Epidermal melanocyte (primary cell): ENCODE data around the gene C1orf232.

Source experiments
- DNase-seq: peaks from one replicate; pipeline ENCODE4 v3.0.0; 2011; ENCODE audit warnings: low spot score; ENCODE audit not compliant: insufficient read length

Gene C1orf232

DNA sequence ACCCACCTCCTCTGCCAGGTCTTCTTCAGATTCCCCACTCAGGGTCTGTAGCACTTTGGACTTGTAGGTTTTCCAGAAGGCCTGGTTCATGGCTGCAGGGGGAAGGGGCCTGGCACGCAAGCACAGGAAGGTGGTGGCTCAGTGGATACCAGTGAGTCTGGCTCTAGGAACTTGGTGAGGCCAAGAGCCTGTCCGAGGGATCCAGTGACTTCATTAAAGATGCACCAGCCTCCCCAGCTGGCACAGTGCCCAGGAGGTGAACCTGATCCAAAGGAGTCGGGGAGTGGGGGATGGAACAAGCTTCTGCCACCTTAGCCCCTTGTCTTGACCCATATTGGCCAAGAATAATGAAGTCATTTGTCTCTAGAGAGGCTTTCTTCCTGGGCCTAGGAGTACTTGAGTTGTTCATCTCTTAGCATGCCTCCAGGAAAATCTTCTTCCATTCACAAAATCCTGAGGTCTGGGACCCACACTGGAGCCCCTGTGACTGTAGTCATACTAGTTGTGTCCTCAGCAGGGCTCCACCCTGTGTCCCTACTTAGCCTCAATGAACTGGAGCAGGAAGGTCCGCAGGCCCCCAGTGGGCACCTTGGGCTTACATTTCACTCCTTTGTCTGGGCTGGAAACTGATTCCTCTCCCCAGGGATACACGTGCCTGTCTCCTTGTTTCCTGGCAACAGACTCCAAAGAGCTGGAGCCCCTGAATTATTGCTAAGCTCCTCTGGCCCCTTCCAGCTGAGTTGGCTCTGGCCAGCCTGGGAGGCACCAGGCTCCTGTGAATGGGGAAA, at the start of gene C1orf232:
C1orf232 (minus strand) TSS at position 554 of the 788 bp plus-strand sequence; CDS start at position 90, 464 bp downstream.
- peak; percentile 14 for DNase-seq

DNA sequence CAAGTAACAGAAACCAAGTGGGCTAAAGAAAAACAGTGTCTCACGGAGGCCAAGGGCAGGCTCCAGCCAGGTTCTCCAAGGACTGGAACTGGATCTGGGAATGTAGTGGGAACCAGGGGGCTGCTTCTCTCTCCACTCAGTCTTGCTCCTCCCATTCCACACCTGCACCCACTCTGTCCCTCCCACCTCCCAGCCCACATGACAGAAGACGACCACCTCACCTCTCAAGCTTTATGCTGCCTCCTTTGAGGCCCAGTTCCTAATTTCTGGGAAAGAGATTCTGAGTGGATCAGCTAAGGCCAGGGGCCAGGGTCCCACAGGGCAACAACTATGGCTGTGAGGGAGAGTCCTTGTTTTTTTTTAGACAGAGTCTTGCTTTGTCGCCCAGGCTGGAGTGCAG, 46.5 kb upstream of the C1orf232 start:
- no peak for DNase-seq

DNA sequence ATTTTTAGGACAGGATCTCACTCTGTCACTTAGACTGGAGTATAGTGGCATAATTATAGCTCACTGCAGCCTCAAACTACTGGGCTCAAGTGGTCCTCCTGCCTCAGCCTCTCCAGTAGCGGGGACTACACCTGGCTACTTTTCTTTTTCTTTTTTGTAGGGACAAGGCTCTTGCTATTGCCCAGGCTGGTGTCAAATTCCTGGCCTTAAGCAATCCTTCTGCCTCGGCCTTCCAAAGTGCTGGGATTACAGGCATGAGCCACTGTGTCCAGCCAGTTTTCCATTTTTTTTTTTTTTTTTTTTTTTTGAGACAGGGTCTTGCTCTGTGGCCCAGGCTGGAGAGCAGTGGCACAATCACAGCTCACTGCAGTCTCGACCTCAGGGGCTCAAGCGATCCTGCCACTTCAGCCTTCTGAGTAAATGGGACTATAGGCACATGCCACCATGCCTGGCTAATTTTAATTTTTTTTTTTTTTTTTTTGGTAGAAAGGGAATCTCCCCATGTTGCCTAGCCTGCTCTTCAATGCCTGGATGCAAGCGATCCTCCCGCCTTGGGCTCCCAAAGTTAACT, 44.7 kb upstream of the C1orf232 start:
- DNase-seq = no peak

DNA sequence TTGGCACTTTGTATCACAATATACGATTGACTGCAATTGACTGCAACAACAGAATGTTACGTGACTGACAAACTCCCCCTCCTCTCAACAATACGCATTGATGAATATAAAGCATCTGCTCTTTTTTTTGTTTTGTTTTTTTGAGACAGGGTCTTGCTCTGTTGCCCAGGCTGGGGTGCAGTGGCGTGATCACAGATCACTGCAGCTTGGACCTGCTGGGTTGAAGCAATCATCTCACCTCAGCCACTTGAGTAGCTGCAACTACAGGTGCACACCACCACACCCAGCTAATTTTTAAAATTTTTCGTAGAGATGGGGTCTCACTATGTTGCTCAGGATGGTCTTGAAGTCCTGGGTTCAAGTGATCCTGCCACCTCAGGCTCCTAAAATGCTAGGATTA, 44.0 kb upstream of the C1orf232 start:
- DNase-seq = no peak

DNA sequence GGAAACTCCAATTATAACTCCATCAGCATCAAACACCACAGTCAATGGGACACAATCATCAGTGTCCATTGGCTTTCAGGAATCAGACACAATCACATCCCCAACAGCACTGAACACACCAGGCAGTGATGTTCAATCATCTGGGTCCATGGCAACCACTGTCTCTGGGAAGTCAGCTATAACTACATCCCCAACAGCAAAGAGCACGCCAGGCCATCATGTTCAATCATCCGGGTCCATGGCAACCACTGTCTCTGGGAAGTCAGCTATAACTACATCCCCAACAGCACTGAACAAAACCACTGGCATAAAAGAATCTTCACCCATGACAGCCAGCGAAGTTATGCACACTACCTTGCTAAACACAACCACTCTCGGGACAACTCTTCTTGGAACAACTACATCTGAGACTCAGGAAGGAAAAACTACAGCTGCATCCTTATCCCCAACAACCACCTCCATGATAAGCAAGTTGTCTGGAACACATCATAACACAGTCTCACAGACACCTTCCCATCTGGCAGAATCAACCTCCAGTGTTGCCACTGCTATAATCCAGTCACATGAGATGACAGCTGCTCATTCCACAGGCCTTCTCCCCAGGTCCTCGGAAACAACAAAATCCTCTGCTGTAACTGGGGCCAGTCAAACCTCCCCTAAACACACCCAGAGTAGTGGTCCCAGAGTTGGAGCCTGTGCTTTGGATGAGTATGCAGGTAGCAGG, 41.5 kb upstream of the C1orf232 start:
- DNase-seq = no peak

DNA sequence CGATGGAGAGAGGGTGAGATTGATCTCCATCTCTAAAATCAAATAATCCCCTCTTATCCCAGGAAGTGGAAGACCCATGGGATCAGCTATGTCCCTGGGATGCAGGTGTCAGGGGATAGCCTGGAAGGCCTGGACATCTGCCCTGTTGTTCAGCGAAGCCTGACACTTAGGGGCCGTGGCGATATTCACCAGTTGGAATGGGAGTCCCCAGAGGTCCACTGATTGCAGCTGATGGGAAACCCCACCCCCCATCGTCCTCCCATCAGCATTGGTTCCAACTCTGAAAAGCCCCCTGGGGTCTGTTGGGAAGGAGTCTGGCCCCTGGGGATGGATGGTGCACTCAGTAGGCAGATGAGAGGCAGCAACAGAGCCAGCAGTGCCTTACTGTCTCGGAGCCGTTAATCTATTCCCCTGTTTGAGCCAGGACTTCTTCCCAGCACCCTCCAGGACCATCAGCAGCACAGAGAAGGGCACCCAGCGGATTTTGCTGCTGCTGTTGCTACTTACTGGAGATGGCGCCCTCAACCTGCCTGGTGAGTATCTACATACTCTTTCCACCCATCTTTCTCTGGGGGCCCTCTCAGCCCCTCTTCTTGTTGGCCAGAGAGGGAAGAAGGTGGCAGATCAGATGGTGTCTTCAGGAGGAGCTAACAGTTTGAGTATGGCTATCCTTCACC, 35.0 kb upstream of the C1orf232 start:
- DNase-seq = no peak

DNA sequence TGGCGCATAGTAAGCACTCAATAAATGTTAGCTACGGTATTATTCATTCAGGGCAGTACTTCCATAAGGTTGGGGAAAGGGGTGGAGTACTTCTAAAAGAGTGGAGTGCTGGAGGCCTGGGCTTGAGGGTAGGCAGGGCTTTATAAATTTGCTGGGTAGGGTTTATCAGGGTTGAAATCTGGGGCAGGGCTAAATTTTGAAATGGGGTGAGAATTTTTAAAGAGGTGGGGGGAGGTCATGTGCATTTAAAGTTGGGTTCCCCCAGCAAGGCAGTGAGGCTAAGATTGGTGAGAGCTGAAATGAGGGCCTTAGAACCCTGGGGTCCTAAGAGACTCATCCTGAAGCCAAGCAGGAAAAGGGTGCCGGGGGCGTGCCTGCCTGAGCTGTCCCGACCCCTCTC, 31.6 kb upstream of the C1orf232 start:
- no peak for DNase-seq

DNA sequence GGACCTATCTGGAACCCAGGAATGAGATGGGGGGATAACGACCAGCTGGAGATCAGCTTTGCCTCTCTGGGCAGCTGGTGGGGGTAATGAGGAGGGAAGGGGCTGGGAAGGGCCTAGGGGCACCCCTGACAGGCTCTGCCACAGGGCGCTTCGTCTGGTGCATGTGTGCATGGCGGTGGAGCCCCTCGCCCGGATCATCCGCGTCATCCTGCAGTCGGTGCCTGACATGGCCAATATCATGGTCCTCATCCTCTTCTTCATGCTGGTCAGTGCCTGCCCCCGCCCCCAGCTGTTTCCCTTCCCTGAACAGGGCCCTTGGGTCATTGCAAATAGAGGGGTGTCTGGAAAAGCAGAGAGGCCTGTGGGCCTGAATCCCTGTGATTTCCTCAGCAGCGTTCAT, 29.1 kb upstream of the C1orf232 start:
- DNase-seq = no peak

DNA sequence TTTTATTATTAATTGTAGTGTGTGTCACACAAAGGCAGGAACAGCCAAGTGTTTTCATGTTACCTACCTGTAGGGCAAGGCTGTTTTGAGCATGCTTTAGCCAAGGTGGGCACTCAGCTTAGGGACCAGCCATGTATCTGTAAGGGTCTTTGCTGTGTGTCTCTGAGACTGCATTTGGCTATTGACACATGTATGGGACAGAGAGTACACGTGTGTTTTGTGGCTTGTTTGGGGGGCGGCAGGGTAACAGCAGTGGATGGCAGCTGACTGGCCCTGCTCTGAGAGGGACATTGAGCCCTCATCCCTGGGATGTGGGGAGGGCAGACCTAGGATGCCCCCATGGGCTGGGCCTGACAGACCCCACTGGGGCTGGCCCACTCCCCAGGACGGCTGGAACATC, 28.5 kb upstream of the C1orf232 start:
- DNase-seq = no peak

DNA sequence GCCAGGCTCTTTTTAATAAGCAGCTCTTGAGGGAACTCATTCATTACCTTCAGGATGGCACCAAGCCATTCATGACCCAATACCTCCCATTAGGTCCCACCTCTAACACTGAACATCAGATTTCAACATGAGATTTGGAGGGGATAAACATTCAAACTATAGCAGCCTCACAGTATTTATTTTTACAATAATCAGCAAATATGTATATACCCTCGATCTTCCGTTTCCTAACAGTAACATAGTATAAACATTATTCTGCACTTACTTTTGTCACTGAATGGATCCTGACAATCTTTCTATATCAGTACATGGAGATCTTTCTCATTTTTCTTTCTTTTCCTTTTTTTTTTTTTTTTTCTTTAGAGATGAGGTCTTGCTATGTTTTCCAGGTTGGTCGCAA, 27.0 kb upstream of the C1orf232 start:
- no peak for DNase-seq

DNA sequence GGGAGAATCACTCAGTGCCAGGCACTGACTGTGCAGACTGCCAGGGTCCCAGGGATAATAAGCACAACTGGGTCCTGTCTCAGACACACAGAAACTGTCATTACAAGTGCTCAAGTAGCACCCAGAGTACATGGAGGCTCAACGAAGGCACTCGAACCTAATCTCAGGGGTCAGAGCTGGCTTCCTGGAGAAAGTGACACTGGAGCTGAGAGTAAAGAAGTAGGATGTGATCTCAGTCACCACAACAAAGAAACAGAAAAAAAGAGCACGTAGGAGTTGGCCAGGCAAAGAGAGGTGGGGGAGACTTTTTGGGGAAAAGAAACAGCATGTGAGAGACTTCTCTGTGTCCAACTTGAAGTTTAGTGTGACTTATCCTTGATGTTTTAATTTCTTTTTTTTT, 23.0 kb upstream of the C1orf232 start:
- no peak for DNase-seq

DNA sequence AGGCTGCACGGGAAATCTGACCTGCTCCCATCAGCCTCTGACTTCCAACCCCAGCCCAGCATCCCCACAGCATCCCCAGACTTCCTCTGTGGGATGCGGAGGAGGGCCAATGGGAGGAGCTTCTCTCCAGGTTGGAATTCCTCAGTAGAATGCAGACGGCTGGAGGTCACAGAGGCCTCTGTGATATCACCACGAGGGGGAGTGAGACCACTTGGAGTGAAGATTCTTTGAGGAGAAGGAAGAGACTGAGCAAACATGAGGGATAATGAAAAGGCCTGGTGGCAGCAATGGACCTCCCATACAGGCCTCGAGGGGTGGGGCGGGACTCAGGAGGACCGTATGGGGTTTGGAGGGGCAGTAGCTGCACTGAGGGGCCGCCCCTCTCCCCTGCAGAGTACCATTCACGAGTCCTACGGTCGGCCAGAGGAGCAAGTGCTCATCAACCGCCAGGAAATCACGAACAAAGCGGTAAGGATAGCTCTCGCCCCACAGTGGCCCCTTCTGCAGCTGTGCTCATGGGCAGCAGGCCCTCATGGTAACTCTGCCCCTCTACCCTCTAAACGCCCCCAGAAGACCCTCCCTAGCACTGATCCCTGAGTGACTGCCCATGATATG, 21.7 kb upstream of the C1orf232 start, which contains the start of gene CATSPER4:
CATSPER4 (plus strand) TSS at position 230 of the 615 bp plus-strand sequence; CDS start at position 256, 26 bp downstream.
- DNase-seq = peak; percentile 21

DNA sequence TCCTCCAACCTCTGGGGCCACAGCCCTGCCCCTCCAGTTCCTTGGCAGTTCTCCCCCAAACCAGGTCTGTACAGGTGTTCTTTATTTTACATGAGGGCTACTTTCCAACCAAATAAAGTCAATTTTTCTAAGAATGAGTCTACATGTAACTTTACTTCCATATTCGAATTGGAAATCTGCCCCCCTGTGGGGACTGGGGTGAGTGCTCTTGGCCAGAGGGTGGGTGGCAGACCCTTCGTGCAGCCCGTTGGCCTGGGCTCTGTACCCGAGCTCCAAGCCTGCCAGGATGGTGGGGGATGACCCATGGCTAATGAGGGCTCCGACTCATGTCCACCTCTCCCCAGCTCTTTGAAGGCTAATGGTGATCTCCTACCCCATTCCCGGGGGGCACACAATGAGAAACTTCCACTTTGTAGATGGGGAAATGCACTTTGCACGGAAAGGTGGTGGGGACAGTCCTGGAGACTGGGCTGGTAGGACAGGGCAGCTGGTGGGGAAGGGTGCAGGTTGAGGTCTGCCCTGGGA, 21.1 kb upstream of the C1orf232 start:
- DNase-seq = peak; percentile 13

DNA sequence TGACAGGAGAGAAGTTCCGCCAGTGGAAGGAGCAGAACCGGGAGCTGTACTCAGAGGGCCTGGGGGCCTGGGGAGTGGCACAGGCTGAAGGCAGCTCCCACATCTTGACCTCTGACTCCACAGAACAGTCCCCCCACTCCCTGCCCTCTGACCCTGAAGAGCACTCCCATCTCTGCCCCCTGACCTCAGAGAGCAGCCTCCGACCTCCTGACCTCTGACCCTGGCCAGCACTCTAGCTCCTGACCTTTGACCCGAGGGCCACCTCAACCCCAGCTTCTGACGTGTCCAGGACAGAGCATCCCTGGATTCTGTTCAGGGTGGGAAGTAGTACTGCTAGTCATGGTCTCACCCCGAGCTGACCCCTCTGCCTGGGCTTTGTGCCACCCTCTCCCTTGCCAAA, 20.6 kb upstream of the C1orf232 start:
- peak; percentile 8 for DNase-seq

DNA sequence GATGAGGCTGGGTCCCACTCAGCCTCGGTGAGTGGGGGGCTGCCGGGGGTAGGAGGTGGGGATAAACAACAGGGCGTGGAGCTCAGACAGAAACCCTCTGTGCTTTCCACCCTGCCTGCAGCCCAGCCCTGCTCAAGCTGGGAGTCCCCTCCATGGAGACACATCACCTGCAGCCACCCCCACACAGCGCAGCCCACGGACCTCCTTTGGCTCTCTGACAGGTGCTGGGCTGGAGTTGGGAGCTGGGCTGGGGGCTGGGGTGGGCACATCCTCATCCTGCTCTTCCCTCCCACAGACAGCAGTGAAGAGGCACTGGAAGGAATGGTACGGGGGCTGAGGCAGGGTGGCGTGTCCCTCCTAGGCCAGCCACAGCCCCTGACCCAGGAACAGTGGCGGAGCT, 19.7 kb upstream of the C1orf232 start:
- peak; percentile 9 for DNase-seq

DNA sequence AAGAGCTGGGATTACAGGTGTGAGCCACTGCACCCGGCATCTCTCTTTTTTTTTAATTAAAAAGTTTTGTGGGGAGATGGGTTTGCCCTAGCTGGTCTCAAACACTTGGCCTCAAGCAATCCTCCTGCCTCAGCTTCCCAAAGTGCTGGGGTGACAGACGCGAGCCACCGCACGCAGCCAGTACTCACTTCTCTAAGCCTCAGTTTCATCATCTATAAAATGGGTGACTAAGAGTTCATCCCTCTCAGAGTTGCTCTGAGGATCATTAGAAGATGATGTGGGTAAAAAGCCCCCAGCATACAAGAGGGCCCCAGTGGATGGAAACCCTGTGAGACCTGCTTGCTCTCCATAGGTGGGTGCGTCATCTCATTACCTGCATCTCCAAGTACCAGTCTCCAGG, 19.1 kb upstream of the C1orf232 start:
- DNase-seq = no peak

DNA sequence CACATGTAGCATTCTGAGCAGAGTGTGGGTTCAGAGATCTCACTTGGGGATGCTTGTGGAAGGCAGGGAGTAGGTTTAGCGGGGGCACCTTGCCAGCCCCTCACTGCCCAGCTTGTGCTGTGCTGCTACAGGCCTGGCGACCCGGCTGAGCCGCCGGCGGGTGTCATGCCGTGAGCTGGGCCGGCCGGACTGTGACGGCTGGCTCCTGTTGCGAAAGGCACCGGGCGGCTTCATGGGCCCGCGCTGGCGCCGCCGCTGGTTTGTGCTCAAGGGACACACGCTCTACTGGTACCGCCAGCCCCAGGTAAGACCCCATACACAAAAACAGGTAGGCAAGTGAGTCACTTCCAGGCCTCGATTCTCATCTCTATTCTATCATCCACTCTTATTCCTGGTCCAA, 16.1 kb upstream of the C1orf232 start:
- no peak for DNase-seq

DNA sequence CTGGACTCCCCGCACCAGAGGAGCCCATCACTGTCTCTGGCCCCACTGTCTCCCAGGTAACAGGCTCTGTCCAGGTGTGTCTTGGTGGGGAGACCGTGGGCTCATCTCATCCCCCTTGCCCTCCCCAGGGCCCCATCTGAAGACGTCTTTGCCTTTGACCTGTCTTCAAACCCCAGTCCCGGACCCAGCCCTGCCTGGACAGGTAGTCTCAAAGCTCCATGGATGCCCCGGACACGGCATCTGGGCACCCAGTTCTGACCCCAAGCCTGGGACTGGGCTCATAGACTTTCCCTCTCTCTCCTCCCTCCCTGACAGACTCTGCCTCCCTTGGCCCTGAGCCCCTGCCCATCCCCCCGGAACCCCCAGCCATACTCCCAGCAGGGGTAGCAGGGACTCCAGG, 15.3 kb upstream of the C1orf232 start:
- DNase-seq = no peak

DNA sequence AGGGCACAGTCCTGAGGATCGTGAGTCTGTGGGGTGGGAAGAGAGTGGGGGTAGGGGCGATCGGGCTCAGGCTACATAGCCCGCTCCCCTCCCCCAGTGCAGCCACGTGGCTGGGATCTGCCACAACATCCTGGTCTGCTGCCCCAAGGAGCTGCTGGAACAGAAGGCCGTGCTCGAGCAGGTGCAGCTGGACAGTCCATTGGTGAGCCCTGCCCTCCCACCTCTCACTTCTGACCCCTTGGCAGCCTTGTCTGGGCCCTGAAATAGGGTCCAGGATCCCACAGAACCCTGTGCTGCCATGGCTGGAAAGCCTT, 13.6 kb upstream of the C1orf232 start:
- no peak for DNase-seq

DNA sequence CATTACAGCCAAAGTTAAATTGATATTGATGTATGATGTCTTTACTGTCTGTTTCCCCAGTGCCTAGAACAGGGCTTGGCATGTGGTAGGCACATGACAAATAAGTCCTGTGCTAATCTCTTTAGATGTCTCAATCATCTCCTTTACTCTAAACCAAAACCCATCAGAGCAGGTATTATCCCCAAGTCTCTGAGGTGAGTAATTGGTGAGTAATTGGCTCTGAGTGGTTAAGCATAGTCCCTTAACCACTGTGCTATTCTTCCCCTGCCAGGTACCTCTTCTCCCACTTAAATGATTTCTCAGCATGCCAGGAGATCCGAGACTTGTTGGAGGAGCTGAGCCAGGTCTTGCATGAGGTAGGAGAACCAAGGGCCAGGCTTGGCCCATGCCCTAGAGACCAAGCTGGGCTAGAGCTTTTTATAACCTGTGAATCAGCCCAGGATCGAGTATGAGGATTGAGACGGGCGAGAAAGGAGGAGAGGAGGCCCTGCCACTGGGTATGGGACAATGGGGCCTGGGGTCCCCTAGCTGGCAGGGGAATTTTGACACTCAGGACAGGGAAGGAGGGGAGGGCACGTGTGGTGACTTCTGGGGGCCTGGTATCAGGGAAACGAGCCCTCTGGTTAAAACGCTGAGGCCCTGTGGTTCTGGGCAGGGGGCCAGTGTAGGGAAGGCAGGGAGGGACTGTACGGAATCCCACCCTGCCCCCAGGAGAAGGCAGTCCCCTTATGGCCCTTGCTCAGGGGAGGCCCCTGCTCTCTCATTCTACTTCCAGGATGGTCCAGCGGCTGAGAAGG, 13.0 kb upstream of the C1orf232 start:
- DNase-seq = no peak
